HT-29 (cell line): ENCODE results near the gene BNC2. TPM values are rescaled to one million over a fixed set of nuclear protein-coding genes. Genes with fewer than 3 reads are reported as not detected.

ENCODE experiments used
- DNase-seq: peaks from one replicate; pipeline ENCODE4 v3.0.0-alpha.2; 2015; ENCODE audit warnings: low spot score
- small RNA-seq: library from RNA; depleted of rRNA; stranded (forward); fragments of <200 nt; gene quantifications from one replicate; pipeline ENCODE3, GENCODE V24; 2014
- total RNA-seq: library from RNA; depleted of rRNA; stranded (reverse); fragments of >200 nt; shearing (Covaris generic); gene quantifications from 2 replicates; pipeline ENCODE4 v1.2.3, GENCODE V29; 2014

Gene BNC2
- total RNA-seq, 1 experiment from 2014 or later, result not detected

DNA sequence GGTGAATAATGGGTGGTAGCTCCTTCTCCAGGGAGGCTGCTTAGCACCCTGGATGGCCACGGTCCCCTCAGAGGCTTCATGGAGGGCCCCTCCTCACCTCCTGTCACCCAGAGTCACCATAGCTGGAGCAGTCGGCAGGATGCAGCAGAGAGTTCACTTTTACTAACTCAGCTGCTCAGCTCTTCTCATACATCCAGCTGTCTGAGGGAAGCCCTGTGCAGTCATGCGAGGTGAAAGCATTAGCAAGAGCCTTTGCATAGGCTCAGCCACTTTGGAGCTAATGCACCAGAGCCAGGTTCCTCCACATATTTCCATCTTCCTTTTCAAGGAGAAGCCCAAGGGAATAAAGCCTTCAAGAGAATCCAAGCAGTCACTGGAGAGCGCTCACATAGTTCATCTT lies 499.2 kb downstream of the BNC2 start:
- DNase-seq, result no peak

DNA sequence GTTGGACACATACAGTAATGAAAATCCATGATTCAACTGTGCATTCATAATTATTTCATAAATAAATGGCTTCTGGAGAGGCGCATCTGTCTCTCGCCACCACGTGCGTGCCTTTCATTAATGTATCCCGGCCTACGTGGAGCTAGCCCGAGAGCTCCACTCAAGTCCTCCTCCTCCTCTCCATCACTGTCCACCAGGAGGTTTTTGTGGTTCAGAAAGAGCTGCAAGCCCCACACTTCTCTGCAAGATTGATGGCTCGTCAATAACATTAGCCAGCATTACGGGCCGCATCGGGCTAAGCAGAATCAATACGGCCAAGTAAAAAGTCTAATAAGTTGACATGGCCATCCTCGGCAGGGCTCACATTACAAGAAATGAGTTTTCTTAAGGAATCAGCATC lies 499.8 kb downstream of the BNC2 start:
- DNase-seq, result no peak

DNA sequence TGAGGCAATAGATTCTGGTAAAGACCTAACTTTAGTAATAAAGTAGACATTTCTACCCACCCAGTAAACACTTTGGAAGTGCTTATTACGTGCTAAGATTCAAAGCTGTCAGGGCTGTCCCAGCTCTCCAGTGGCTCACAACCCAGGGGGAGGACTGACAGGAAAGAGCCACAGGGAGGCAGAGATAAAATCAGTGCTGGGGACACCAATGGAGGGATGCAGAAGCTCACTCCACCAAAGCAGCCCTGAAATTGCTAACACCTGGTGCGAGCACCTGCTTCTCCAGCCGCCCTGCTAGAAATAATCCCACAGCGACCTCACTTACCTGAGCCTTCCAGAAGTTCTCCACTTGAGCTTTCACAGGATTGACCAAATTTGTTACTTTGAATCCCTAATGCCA lies 501.0 kb downstream of the BNC2 start:
- DNase-seq, result no peak

DNA sequence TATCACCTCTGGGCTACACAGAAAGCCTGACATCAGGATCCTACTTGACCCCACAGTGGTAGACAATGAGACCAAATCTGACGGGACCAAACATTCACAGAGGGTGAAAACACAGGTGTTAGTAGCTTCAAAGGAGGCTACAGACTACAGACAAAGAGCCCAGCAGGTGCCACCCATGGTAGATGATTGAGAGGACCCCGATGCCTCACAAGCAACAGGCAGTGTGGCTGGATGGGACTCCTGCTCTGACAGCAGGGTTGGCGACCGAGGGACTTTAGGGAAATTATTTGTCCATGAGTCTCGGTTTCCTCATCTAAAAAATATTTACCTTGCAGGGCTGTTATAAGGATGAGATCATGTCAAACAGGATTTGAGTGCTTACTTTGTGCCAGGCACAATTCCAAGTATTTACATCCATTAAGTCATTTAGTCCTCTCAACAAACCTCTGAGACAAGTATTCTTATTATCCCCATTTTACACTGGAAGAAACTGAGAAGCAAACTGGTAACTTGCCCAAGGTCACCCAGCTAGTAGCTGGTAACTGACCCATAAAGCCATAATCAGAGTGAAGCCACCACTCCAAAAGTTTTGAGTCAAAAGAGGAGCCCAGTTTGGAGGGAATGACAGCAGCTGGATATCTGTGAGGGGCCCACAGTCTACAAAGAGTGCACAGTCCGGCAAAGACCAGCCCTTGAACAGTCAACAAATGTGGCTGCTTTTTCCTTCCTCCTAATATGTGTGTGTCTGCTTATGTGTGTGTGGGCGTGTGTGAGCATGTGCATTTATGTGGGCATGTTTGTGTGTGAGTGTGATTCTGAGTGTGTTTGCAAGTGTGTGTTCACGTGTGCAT lies 502.0 kb downstream of the BNC2 start:
- DNase-seq, result no peak

DNA sequence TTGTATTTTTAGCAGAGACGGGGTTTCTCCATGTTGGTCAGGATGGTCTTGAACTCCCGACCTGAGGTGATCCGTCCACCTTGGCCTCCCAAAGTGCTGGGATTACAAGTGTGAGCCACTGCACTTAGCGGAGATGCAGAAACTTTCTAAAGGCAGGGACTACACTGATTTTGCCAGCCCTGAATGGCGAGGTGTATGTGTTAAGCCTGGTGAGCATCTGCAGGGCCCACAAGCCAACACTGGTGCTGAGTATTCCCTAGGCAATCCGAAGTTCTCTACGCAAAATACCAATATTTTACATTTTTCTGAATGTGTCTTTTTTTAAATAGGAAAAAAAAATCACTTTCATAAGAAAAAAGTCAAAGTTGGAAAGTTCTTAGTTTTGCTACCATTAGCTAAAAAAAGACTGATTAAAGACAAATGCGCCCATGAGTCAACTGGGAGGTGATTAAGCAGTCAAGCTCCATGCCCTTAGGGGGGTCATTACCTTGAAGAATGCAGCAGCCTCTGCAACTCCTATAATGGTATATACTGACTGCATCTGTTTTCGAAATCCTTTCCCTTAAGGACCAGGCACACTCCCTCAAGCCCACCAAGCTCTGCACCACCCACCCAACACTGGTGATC lies 502.8 kb downstream of the BNC2 start:
- DNase-seq, result no peak

DNA sequence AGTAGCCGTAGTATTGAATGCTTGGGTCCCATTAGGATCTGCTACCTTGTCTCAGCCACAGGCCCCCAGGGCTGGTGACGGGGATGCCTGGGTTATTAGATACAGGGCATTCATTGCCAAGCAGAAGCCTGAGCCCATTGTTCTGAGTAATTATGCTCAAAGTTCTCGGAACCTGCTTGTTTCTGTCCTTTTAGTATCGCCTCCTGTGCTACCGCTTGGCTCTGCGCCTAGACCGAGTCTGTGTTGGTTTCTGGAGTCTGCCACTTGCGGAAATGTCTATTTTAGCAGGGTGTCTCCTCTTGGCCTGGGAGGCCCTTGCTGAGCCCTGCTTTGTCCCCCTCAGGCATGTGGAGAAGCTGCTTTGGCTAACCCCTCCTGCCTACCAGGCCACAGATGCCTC lies 506.1 kb downstream of the BNC2 start:
- DNase-seq, result no peak

DNA sequence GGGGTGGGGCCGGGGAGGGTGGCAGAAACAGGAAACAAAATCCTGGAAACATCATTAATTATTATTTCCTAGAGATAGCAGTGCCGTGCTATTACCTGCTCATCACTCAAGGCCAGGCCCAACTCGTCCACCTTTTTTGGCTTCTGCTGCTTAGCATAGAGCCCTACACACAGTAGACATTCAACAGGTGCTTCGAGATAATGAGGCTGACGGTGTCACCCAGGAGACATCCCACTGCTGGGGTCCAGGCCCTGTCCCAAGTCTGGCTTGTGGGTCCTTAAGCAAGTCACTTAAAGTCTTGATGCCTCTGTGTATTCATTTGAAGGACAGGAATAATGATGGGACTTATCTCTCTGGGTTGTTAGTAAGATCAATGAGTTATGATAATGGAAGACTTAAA lies 506.6 kb downstream of the BNC2 start:
- DNase-seq, result no peak

DNA sequence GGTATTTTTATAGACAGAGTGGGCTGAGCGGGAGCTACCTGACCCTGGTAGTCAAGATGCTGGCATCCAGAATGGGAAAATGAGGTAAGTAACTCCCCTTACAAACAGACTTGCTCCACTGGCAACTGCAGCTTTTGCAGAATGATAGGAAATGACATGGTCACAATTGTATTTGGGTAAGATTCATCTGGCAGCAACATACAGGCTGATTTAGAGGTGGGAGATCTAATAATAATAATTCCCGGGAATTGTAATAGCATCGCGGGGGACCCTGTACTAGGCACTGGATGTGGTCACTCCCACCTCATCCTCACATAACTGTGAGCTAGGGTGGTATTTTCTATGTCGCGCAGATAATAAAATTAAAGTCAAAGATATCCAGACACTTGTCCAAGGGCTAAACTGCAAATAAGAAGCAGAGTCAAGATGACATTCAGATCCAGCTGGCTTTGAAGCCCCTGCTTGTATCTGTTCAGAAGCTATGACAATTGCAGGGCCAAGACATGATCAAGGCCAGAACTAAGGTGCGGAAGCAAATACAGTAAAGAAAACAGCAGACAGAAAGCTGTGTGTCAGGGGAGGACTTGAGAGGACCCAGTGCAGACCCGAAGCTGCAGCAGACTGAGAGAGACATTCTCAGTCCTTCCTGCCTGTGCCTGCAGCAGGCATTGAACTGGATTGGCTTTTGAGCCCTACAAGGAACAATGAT lies 507.2 kb downstream of the BNC2 start:
- no peak for DNase-seq

DNA sequence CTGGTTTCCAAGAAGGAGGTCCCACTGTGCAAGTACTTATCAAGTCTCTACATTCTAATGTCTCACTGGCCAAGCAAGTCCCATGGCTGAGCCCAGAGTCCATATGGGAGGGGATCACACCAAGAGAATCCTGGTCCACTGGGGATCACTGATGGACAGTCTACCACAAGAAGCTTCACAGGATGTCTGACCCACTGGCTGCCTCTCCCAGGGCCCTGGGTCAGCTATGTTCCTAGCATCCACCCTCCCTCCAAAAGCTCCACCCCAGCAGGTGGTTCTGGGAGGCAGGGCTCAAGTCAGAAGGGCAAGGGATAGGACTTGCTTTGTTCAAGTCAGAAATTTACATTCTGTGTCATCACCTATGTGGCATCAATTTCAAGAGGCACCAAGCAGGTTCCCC lies 508.5 kb downstream of the BNC2 start:
- DNase-seq, result no peak

DNA sequence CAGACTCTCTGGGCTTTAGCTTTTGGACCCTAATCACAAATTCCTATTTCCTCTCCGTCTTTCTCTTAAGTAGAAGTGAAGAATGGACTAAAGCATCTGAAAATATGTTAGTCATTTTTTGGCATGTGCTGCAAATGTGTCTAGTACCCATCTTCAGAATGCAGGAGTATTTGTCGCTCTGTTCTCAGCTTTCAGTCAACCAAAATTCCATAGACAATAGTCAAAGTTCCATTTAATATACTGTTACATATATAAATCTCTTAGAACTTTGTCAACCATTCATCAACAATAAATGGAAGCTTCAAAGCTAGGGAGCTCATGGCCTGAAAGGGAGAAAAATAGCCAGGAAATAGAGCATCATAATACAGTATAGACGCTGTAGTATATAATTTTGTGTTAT lies 509.4 kb downstream of the BNC2 start:
- DNase-seq, result no peak

DNA sequence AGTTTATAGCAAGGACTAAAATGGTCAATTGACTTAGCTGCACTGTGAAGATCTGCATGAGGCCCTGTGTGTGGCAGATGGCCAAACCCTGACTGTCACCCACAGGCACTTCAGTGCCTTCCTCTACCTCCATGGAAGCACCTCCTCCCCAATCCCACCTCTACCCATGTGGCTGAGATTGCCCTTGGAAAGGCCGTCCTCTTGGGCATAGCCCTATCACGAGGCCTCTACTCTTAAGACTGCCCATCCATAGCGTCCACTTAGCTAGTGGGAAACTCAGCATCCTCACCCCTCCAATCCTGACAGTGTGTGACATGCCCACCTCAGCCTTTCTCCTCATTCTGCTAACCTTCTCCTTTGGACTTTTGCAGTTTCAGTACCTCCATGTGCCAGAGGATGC lies 510.2 kb downstream of the BNC2 start:
- no peak for DNase-seq

Small RNAs within 50 kb of the gene (small RNA-seq; reads per million reads assigned to genes)
- gene LSM1P1, result not detected
